Hematopoietic multipotent progenitor cell treated with erythropoietin and hydrocortisone succinate and interleukin-3 and kit ligand, for 15 days (in vitro differentiated cells): ENCODE measurements around the gene ZPR1.

Source experiments
- DNase-seq: peaks from one replicate; pipeline ENCODE4 v3.0.0-alpha.2; 2015; ENCODE audit warnings: low spot score

The ZPR1 gene

GRCh38 chr11:116750070-116750718, 37.6 kb downstream of the ZPR1 start:
- no peak for DNase-seq

GRCh38 chr11:116742104-116742503, 45.7 kb downstream of the ZPR1 start:
- DNase-seq: no peak

GRCh38 chr11:116740741-116741140, 47.1 kb downstream of the ZPR1 start:
- no peak for DNase-seq

GRCh38 chr11:116738975-116739374, 48.8 kb downstream of the ZPR1 start:
- DNase-seq: no peak

GRCh38 chr11:116736763-116737162, 51.1 kb downstream of the ZPR1 start:
- DNase-seq: no peak

- no peak for DNase-seq
Observed at GRCh38 chr11:116733969-116734508, 53.8 kb downstream of the ZPR1 start.

GRCh38 chr11:116733043-116733755, 54.6 kb downstream of the ZPR1 start:
- no peak for DNase-seq

GRCh38 chr11:116732271-116733042, 55.4 kb downstream of the ZPR1 start:
- peak; percentile 71 for DNase-seq

- DNase-seq: no peak
Observed at GRCh38 chr11:116731821-116732220, 56.0 kb downstream of the ZPR1 start.

GRCh38 chr11:116731097-116731761, 56.6 kb downstream of the ZPR1 start:
- no peak for DNase-seq

- no peak for DNase-seq
Observed at GRCh38 chr11:116730601-116731000, 57.2 kb downstream of the ZPR1 start.

GRCh38 chr11:116730241-116730561, 57.6 kb downstream of the ZPR1 start:
- DNase-seq: no peak

GRCh38 chr11:116729501-116730240, 58.2 kb downstream of the ZPR1 start:
- DNase-seq: no peak

GRCh38 chr11:116727990-116728389, 59.8 kb downstream of the ZPR1 start:
- DNase-seq: no peak

GRCh38 chr11:116725434-116726221, 62.2 kb downstream of the ZPR1 start:
- DNase-seq: no peak

GRCh38 chr11:116724813-116725212, 63.0 kb downstream of the ZPR1 start:
- no peak for DNase-seq
